Panc1 (cell line): ENCODE data around the gene TMA7B. TPM values are rescaled to one million over a fixed set of nuclear protein-coding genes. Genes with fewer than 3 reads are reported as not detected.

Source experiments
- ATAC-seq: fragments of 200-7000 bp; cut with Tn5 transposase; 2 replicates; pipeline ENCODE4 v1.9.1; 2020; ENCODE audit warnings: mild to moderate bottlenecking, moderate library complexity
- BruUV-seq: library from RNA; stranded (reverse); fragments of 400-500 nt; replicated peaks from 2 replicates; lab custom pipeline; 2021; lab: Mats Ljungman, UMichigan
- CTCF ChIA-PET: fragments of 300-600 bp; sonication (Branson Sonifier 250); formaldehyde crosslinking; loops from one replicate; lab custom pipeline; 2022; ENCODE audit warnings: antibody characterized with exemption; lab: Charles Lee
- POLR2A ChIA-PET: fragments of 300-600 bp; sonication (Branson Sonifier 250); formaldehyde crosslinking; loops from one replicate; lab custom pipeline; 2022; ENCODE audit warnings: antibody characterized with exemption; lab: Charles Lee
- DNase-seq: peaks from one replicate; pipeline ENCODE4 v3.0.0-alpha.2; 2010; ENCODE audit warnings: low read depth, low spot score
- H3K27ac ChIP-seq: 2 replicates; pipeline ENCODE4 v1.5.1; 2011; ENCODE audit warnings: mild to moderate bottlenecking, low read length, inconsistent platforms
- H3K27me3 ChIP-seq: fragments of 200-500 bp; sonication (Bioruptor generic); 2 replicates; pipeline ENCODE4 v1.6.0; 2014; ENCODE audit warnings: low read length, inconsistent platforms; ENCODE audit not compliant: control insufficient read depth, insufficient read depth
- H3K36me3 ChIP-seq: fragments of 200-500 bp; sonication (Bioruptor generic); 2 replicates; pipeline ENCODE4 v1.5.1; 2014; ENCODE audit warnings: inconsistent platforms, mild to moderate bottlenecking, low read length, moderate library complexity; ENCODE audit not compliant: control insufficient read depth, insufficient read depth
- H3K4me1 ChIP-seq: 2 replicates; pipeline ENCODE4 v1.5.1; 2011; ENCODE audit warnings: inconsistent platforms, mild to moderate bottlenecking, low read length, moderate library complexity; ENCODE audit not compliant: control insufficient read depth, insufficient read depth
- H3K4me3 ChIP-seq, 2 experiments: 2 replicates each; pipeline ENCODE4 v1.5.1; 2011 to 2012; ENCODE audit warnings: low read depth in 2 of 2, low read length in 2 of 2, mild to moderate bottlenecking in 2 of 2, inconsistent platforms in 1 of 2, moderate library complexity in 1 of 2
- H3K9me3 ChIP-seq: fragments of 200-500 bp; sonication (Bioruptor generic); 2 replicates; pipeline ENCODE4 v1.5.1; 2014; ENCODE audit warnings: low read depth, mild to moderate bottlenecking, inconsistent platforms, low read length, moderate library complexity; ENCODE audit not compliant: control insufficient read depth, insufficient read depth
- CTCF ChIP-seq: fragments of 450-650 bp; IDR thresholded peaks from 2 replicates; pipeline ENCODE4 v1.5.1; 2017; ENCODE audit warnings: mild to moderate bottlenecking
- POLR2AphosphoS5 ChIP-seq: IDR thresholded peaks from 2 replicates; pipeline ENCODE4 v1.6.1; 2012; ENCODE audit warnings: mild to moderate bottlenecking, low read depth, low read length, moderate library complexity
- REST ChIP-seq, 2 experiments: IDR thresholded peaks; 2 replicates each; pipeline ENCODE4 v1.6.1; 2011 to 2012; ENCODE audit warnings: low read depth in 2 of 2, control low read depth in 1 of 2, low read length in 1 of 2, mild to moderate bottlenecking in 1 of 2, moderate library complexity in 1 of 2; ENCODE audit not compliant: insufficient read depth in 1 of 2
- SIN3A ChIP-seq: IDR thresholded peaks from 2 replicates; pipeline ENCODE4 v1.6.1; 2012; ENCODE audit warnings: low read depth, mild to moderate bottlenecking, low read length, moderate library complexity, borderline replicate concordance; ENCODE audit not compliant: insufficient read depth
- TCF7L2 ChIP-seq: IDR thresholded peaks from 2 replicates; pipeline ENCODE4 v1.6.1; 2011; ENCODE audit warnings: mild to moderate bottlenecking, low read depth, low read length, inconsistent platforms
- in situ Hi-C: cut with HindIII; loops from 2 replicates; pipeline ENCODE4 v1.10.0; 2016; ENCODE audit warnings: low sequenced_read_pairs, low pct_unique_long_range_greater_than_20kb
- intact Hi-C: fragments of 100-400 bp; cut with micrococcal nuclease; formaldehyde crosslinking; loops from one replicate; pipeline ENCODE4 v1.10.0; 2022; ENCODE audit not compliant: unreplicated experiment
- total RNA-seq: library from RNA; stranded (reverse); gene quantifications from one replicate; pipeline ENCODE4 v1.2.1, GENCODE V29; 2021; ENCODE audit not compliant: unreplicated experiment

TMA7B gene
- total RNA-seq, 1 experiment from 2014 or later, result not detected

GRCh38 chr22:39994041-39994565, 33.9 kb downstream of the TMA7B start:
- no peak for ATAC-seq
- Histone ChIP-seq H3K4me3 (no peak overlapping the region), H3K27ac (no peak overlapping the region), H3K27me3 (no peaks in the 10 kb centered on the region), H3K36me3 (no peaks in the 10 kb centered on the region; the same call in 1 of the 2 replicates), H3K4me1 (no peaks in the 10 kb centered on the region; the same call in 1 of the 2 replicates), H3K9me3 (no peaks in the 10 kb centered on the region)
- in situ Hi-C loops (no loop called here), intact Hi-C loops (no loop called here)
- ChIA-PET POLR2A (interaction anchor here (0.6 to 0.7 kb wide), 2 partner anchors 50 to 75 kb away, joined by 3 to 6 read pairs; no protein-coding TSS in a partner anchor), CTCF (no interaction called here)
- no TSS peak for BruUV-seq
- DNase-seq, result no peak
- TF ChIP-seq POLR2AphosphoS5 (no peak), TCF7L2 (no peak), REST (IDR thresholded peaks at IDR 0.05; ENCODE audit: insufficient read depth in 1 of 2, low read depth in 2 of 2, low read length in 1 of 2) (no peak), SIN3A (no peak), CTCF (no peak)

- Histone ChIP-seq H3K27me3 (no peaks in the 10 kb centered on the region), H3K4me3 (no peak within 1 kb of the TSS), H3K36me3 (no peaks in the 10 kb centered on the region; the same call in 1 of the 2 replicates), H3K27ac (no peak within 1 kb of the TSS), H3K4me1 (no peaks in the 10 kb centered on the region; the same call in 1 of the 2 replicates), H3K9me3 (no peaks in the 10 kb centered on the region)
- no peak for DNase-seq
- TF ChIP-seq SIN3A (no peak), CTCF (no peak)
- ATAC-seq, result no peak
- intact Hi-C loops (no loop called here), in situ Hi-C loops (no loop called here)
- POLR2A ChIA-PET, result interaction anchor here (0.6 to 0.7 kb wide), 2 partner anchors 49 to 76 kb away, joined by 3 to 6 read pairs; no protein-coding TSS in a partner anchor
- CTCF ChIA-PET, result no interaction called here
- BruUV-seq, result no TSS peak
Measured at GRCh38 chr22:39994566-39995392, 34.6 kb downstream of the TMA7B start, which contains the start of gene FAM83F. FAM83F (plus strand) TSS chr22:39994954; CDS start chr22:39995043, 89 bp downstream.
